A549 (cell line): ENCODE measurements around the gene MRPL53.

ENCODE experiments used
- BHLHE40 ChIP-seq: IDR thresholded peaks from 2 replicates; pipeline ENCODE4 v1.6.1; 2012; ENCODE audit warnings: low read depth, low read length, inconsistent platforms
- CEBPB ChIP-seq, 2 experiments: fragments of >200 bp in 1 of 2; sonication (Bioruptor Twin) in 1 of 2; formaldehyde crosslinking in 1 of 2; IDR thresholded peaks; 2 replicates each; pipeline ENCODE4 v1.6.1; 2012 to 2016
- CHD2 ChIP-seq: fragments of 150-350 bp; IDR thresholded peaks from 2 replicates; pipeline ENCODE4 v1.6.1; 2014; ENCODE audit warnings: low read length; ENCODE audit not compliant: partially characterized antibody
- CTCF ChIP-seq: fragments of >200 bp; sonication (Bioruptor Twin); formaldehyde crosslinking; IDR thresholded peaks from 3 replicates; pipeline ENCODE4 v1.5.1; 2016
- HDAC2 ChIP-seq: fragments of 200-600 bp; sonication (generic); IDR thresholded peaks from 2 replicates; pipeline ENCODE4 v1.6.1; 2016
- HOXA7 ChIP-seq: fragments of 250-450 bp; sonication (Bioruptor Pico); IDR thresholded peaks from 2 replicates; pipeline ENCODE4 v1.5.0; 2020; ENCODE audit warnings: mild to moderate bottlenecking, moderate library complexity
- JUNB ChIP-seq: fragments of >200 bp; sonication (Bioruptor Twin); formaldehyde crosslinking; IDR thresholded peaks from 2 replicates; pipeline ENCODE4 v1.6.1; 2016
- POLR2A ChIP-seq: IDR thresholded peaks from 2 replicates; pipeline ENCODE4 v1.6.1; 2012; ENCODE audit warnings: mild to moderate bottlenecking, low read length
- RAD21 ChIP-seq, 2 experiments: fragments of >200 bp in 1 of 2; sonication (Bioruptor Twin) in 1 of 2; formaldehyde crosslinking in 1 of 2; IDR thresholded peaks in 1 of 2; conservative IDR thresholded peaks in 1 of 2; 2 replicates in 1 of 2; 3 replicates in 1 of 2; pipeline ENCODE4 v1.6.1; 2012 to 2018; ENCODE audit warnings: inconsistent platforms in 1 of 2
- SMC3 ChIP-seq: fragments of >200 bp; sonication (Bioruptor Twin); formaldehyde crosslinking; IDR thresholded peaks from 3 replicates; pipeline ENCODE4 v1.6.1; 2018; ENCODE audit warnings: inconsistent platforms
- TFCP2L1 ChIP-seq: fragments of 250-450 bp; sonication (Bioruptor Pico); IDR thresholded peaks from 2 replicates; pipeline ENCODE4 v1.5.0; 2021; ENCODE audit warnings: mild to moderate bottlenecking

GRCh38 chr2:74427551-74427950 lies 44.9 kb downstream of the MRPL53 start:
- TF ChIP-seq HOXA7 (CRISPR knock-in tag) (no peak), CTCF (no peak), CEBPB (IDR thresholded peaks at IDR 0.05) (no peak), JUNB (no peak), CHD2 (no peak), SMC3 (no peak), POLR2A (no peak), BHLHE40 (no peak), RAD21 (conservative IDR thresholded peaks at IDR 0.05 in 1 of 2, IDR thresholded peaks at IDR 0.05 in 1 of 2) (no peak), TFCP2L1 (CRISPR knock-in tag) (no peak), HDAC2 (no peak)
